NCI-H1092 (cell line): ENCODE results near the gene APCDD1L.

ENCODE experiments used
- DNase-seq: peaks from one replicate; lab custom pipeline; 2025; lab: John Stamatoyannopoulos, UW

Gene APCDD1L

DNA sequence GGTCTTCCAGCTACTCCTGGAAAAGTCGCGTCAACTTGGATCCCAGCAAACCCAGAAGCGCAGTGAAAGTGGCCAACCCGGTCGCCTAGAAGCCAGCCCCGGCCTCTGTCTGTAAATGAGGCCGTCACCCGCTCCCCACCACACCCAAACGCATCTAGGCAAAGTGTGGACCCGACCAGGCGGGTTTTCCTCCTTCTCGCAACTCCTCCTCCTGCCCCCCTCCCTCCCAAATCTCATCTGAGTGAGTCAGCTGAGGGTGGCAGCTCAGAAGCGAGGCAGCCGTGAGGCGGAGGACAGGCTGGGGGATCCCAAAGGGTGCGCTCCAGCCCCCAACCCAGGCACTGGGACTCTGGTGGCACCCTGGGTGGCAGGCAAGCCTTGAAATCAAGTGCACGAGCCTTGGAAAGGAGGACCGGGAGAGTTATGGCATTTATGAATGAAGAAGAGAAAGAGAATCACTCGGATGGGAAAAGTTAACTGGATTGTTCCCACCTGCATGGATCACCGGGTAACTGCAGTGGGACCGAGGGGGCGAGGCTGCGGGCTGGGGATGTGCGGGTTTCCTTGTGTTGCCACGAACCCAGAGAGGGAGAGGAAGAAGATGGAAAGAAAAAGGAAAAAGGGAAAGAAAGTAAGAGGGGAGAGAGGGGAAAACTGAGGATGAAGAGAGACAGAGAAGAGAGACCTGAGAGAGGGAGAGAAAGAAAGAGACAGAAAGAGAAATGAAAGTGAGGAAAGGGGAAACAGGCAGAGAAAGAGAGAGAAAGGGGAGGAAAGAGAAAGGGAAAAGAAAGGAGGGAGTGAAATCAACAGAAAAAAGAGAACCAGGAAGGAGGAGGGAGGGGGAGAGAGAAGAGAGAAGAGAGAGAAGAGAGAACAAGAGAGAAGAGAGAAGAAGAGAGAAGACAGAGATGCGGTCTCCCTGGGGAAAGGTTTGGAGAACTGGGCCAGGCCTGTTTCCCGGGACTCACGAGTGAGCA, at the start of gene APCDD1L:
Gene APCDD1L, minus strand, starts transcription at position 167 of the 980 bp plus-strand sequence. CDS start 692 bp downstream, outside the sequence.
- no peak for DNase-seq

DNA sequence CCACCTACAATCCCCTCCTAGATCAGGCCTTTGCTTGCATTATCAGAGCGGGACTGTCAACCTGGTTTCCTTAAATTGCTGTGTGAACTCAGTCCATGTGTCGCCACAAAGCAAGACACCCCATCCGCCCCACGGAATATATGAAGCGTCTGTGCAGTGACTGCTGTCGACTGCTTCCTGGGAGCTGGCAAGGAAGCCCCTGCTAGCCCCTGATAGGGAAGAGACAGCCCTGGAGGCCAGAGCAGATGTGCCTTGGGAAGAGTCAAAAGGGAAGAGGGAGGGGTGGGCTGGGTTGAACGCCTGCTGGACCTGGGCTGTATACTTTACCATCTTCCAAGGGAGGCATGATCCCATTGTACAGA, 44.1 kb upstream of the APCDD1L start:
- no peak for DNase-seq

DNA sequence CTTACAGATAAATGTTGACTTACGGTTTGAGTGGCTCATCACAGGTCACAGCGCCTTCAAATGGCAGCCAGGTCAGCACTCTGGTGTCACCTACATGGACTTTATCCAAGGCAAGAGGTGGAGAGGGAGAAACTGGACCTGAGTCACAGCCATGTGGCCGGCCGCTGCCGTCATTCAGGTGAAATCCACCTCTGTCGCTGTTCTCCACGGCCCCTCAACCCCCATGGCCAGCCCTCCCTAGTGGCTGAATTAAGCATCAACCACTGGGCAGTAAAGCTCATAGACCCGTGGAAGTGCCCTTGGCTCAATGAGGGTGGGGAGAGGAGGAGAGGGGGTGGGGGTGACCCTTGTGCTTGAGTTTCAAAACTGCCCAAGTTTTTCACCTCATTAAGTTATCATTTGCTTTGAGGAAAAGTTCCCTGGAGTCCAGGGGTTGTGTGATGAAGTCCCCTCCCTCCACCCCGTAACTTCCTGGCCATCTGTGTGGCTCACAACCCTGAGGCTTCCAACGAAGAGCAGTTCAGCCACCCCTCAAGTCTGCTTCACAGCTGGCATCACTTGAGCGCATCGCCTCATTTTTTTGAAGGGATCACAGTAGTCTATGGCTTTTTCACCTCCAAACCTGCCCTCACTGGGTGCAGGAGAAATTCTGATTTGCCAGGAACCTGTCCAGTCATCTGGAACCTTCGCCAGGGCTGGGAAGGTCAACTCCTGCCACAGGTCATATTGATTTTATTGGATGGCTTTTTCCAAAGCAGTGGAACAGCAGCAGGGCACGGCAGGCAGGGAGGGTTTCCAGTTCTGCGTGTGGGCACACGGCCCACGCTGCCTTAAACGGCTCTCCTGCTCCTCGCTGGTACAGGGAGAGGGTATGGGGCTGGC, 43.5 kb upstream of the APCDD1L start:
- no peak for DNase-seq

DNA sequence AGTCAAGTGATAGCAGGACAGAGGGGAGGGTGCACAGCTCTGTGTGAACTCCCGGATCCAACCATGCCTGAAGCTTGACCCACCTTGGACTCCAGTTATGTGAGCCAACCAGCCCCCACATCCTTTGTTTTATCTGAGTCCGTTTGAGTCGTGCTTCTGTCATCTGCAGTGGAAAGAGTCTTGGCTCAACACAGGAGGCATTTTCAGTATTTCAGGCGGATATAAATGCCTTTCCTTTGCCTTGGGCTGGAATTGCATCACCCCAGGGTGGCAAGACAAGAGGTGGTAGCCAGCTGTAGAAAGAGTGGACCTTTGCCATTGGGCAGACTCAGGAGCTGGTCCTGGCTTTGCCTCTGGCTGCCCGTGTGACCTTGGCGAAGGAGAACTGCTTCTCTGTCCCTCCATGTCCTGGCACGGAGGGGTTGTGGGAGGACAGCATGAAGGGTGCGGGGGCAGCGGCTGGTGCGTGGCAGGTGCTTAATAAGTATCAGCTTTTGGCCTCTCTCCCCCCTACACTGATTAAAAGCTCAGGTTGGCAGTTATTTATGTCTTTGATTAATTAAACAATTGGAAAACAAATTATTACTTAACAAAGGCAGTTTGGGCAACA, 42.6 kb upstream of the APCDD1L start:
- no peak for DNase-seq

DNA sequence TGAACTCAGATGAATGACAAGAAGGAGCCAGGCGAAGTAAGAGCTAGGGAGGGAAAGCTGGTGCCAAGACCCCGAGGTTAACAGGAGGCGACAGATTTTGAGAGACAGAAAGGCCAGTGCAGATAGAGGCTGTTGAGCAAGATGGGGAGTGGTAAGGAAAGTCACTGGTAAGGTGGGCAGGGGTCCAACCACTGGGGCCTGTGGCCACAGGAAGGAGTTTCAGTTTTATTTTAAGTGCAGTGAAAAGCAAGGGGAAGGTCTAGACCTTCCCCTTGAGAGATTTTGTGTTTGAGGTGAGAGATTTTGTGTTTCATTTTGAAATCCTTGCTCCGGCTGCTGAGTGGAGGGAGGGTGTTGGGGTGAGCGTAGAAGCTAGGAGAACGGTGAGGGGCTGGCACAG, 41.8 kb upstream of the APCDD1L start:
- no peak for DNase-seq

DNA sequence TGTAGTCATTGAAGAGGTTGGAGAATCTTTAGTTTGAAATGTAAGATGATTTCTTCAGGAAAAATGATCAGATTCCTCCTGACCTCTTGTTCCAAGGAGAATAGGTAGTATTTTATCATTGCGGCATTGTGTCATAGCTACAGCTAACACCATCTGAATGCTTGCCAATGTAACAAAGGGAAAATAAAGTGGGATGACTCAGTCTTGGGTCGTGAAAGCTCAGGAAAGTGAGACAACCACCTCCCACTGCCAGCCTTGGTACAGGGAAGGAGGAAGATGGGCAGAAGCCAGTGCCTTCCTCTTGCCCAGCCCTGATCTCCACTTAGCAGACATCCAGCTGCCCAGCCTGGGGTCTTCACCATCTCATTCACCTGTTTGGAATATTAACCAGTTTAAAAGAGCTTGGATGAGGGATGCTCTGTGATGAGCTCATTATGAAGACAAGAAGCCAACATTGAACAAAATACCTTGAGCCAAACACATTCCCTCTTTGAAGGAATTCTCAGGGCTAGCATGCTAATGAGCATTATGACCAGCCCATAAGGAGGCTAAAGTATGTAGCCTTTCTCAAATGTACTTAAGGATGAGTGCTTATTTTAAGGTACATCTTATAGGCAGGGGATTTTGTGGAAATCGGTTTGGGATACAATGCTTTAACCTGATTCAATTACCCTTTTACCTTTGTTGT, 40.0 kb upstream of the APCDD1L start:
- no peak for DNase-seq

DNA sequence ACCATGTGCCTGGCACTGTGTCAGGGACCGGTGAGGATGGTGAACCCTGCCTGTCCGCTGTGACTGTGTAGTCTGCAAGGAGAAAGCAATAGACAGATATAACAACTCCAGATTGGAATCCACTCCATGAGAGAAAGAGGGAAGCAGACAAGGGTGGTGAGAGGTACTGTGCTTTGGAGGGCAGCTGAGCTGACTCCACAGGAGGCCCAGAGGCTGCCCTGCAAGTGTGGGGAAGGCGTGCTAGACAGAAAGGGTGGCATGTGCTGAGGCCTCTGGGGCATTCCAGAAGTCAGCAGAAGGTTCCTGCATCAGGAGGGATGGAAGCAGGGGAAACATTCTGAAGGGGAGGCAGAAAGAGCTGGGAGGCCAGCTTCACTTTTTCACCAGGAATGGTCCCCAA, 39.3 kb upstream of the APCDD1L start:
- no peak for DNase-seq

DNA sequence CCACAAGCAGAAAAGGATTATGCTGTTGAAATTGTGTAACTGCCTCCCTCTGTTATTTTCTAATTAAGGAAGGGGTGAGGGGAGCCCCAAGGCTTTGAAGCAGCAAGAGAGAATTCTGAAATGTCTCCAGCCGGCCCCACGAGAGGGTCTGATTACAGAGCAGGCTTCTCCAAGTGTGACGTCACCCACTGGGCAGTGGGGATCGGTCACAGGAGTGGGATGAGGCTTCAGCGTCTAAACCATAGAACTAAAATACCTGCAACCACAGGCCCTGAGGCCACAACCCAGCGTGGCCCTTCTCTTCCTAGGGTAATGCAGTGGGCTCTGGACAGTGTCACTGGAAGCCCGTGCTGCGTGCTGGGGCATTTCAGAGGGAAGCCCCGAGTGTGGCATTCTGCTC, 38.6 kb upstream of the APCDD1L start:
- no peak for DNase-seq

DNA sequence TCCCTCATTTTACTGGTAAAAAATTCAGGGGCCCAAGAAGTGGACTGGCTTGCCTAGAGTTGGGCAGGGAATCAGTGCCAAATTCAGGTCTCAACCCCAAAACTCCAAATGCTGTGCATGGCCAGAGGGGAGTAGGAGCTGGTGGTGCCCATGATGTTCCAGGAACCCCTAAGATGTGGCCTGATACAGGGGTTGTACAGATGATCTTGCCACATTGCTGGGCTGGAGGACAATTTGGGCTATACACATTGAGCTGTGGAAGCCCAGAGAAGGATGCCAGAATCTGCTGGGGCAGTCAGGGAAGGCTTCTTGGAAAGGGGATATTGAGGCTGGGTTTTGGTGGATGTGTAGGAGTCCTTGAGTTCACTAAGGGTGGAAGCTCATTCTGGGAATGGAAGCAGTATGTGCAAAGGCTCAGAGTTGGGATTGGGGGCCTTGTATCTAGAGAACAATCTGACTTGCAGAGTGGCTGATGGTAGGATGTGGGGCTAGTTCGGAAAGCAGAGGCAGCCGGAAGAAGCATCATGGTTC, 38.0 kb upstream of the APCDD1L start:
- no peak for DNase-seq

DNA sequence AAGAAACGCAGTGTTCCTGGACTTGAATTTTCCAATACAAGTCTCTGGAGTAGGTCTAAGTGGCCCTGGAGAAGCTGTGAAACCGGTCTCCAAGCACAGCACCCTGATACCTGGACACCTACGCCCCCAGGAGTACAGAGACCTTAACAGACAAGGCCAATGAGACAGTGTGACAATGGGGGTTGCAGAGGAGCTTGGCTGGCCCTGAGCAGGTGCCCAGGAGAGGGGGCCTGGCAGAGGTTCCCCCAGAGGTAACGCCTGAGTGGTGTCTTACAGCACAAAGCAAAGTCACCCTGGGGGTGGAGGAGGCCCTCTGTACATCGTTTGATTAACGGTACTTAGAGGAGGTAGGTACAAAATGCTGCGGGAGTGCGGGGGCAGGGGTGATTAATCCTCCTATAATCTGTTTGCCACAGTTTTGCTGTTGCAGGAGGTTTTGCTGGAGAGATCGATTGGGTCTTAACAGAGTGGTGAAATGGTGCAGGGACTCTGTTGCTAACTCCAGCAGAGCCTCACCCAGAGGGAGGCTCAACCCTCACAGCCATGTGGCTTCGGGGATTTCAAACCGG, 37.3 kb upstream of the APCDD1L start:
- no peak for DNase-seq

DNA sequence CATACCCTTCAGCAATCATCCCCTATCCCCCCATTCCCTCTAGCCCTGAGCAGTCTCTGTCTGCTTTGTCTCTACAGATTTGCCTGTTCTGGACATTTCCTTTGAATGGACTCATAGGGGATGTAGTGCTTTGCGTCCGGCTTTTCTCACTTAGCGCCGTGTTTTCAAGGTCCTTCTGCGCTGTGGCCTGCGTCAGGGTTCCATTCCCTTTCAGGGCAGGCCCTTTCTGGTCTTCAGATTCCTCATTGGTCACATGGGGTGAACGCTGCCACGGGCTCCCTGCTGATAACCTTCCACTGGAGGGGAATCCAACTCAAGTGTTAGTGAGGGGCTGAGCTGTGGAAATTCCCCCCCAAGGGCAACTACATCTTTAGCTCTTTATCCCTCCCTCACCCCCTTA, 36.4 kb upstream of the APCDD1L start:
- no peak for DNase-seq

DNA sequence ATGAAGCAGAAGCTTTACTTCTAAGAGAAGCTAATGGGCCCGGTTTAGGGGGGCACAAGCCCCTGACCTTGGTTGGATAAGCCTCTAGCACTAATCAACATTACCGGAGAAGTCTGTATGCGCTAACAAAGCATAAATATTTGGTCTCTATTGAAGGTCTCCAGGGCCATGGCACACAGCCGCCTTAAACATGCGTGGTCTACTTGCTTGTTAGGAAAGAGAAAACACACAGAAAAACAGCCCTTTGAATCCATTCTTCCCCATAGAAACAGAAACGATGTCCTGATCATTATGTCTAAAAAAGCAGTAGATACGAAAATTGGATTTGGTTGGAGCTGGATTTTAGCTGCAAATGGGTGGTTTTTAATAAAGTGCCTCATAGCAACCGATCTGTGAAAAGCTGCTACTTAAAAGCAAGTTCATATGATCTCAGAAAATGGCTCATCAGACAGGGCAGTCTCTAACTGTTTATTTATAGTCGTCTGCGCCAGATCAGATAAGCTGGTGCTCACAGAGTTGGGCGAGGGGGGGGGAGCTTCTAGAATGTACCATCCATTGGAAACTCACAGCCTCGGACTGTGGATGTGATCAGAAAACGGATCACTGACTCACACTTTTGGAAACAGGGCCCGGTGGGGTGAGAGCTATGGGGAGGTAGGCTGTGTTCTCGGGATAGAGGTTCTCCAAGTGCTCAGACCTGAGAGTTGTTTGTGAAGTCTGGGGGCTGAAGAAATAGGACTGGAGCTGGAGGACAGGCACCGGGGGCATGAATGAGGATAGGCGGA, 35.3 kb upstream of the APCDD1L start:
- no peak for DNase-seq

DNA sequence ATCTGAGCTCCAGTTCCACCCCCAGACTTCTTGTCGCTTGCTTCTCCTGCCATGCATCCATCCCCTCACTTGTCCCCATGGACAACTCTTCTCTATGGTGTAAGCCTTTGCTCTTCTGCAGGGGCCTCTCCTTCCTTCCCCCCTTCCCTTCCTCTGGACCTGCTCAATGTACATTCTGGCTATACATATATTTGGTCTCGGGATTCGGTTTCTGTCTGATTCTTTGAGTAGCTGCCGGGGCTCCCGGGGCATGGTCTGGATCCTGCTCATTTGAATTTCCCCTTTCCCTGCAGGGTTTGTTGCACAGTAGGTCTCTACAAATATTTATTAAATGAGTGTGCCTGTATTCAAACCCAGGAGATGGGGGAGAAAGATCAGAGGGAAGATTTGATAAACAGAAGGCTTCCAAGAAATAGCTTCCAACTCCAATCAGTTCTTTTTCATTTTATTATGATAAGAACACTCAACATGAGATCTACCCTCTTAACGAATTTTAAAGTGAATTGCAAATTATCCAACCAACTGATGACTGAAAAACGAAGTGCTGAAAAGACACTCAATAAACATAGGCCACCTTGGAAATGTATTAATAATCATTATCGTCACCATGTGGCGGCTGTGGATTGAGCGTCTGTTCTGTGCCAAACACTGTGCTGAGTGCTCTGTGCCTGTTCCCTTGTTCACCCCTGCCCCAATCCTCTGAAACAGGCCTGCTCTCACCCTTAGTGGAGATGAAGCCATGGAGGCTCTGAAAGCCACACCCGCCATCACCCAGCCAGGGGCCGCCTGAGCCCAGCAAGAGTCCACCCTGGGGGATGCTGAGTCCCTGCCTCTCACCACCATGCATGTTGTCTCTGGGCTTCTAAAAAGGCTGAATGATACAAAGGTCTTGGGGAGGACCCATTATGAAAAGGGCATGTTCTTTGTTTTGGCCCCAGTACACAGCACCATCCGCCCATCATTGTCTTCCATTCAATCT, 34.3 kb upstream of the APCDD1L start:
- DNase-seq: no peak

DNA sequence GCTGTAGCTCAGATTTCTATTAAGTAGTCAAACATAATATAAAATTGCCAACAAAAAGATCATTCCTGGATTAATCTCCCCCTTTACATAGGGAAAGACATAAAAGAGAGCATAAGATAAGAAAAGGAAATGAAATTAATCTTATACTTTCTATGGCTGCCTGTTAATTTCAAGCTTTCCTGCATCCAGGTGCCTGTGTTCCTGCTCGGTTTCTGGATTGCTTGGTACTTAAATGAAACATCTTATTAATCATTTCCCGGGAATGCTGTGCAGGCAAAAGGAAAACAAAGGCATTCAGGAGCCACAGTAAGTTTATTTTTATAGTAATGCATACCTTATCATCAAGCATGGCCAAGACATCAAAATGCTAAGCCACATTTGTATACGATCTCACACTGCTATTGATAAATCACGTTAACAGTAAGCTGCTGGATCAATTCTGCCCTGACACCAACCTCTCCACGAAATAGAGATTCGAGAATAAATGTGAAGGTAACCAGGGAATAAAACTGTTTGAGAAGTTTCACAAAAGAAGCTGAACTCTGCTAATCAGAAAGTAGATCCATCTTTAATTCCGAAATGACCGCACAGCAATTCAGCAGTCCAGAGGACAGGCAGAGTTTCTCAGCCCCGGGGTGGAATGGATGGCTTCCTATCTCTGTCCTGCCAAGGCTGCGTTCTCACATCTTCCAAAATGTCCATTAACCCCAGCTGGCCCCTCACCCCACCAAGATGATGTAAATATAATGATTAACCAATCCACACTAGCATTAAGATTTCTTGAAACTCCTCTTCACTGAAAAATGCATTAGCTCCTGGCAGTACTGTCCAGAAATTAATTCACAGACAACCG, 32.6 kb upstream of the APCDD1L start:
- no peak for DNase-seq

DNA sequence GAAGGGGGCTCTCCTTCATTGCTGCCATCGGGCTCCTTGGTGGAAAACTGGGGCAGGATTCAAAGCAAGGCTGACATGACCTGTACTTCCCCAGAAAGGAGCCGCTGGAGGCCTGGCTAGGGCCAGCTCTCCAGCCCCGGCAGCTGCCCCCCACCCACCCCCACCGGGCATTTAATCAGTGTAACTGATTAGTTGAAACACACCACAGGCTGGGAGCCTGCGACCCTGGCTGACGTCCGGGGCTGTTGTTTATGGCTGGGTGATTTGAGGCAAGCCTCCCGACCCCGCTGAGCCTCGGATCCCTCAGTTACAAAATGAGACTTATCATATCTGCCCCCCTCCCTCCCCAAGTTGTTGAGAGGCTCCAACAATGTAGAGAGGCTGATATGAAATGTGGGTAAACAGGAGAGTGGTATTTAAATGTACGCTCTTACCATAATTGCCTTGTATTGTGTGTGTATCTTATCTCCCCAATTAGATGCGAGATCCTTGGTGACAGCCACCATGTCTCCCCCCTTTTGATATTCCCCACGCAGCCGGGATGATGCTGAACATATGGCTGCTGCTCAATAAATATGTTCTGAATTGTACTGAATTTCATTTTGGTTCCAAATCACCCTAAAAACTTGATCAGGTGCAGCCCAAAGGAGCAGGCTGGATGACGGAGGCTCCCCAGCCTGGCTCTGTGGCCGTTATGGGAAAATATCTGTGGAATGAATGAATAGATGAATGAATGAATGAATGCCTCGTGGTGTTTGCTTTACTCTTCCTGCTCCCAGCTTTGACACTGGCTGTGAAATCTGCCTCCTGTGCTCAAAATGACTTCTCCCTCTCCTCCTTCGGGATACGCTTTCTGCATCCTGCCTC, 31.8 kb upstream of the APCDD1L start:
- DNase-seq: no peak

DNA sequence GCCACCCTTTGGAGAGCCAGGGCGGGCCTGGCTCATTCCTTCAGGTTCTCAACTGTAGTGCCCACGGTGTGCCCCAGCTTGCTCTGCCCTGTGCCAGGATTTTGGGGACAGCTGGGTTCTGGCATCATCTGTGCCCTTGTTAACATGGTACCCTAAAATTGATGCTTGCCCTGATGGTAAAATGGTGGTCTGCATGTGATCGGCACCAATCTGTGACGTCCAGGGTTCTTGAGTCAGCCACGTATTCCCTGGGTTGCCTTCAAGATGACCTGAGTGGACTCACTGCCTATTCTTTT, 31.2 kb upstream of the APCDD1L start:
- no peak for DNase-seq

DNA sequence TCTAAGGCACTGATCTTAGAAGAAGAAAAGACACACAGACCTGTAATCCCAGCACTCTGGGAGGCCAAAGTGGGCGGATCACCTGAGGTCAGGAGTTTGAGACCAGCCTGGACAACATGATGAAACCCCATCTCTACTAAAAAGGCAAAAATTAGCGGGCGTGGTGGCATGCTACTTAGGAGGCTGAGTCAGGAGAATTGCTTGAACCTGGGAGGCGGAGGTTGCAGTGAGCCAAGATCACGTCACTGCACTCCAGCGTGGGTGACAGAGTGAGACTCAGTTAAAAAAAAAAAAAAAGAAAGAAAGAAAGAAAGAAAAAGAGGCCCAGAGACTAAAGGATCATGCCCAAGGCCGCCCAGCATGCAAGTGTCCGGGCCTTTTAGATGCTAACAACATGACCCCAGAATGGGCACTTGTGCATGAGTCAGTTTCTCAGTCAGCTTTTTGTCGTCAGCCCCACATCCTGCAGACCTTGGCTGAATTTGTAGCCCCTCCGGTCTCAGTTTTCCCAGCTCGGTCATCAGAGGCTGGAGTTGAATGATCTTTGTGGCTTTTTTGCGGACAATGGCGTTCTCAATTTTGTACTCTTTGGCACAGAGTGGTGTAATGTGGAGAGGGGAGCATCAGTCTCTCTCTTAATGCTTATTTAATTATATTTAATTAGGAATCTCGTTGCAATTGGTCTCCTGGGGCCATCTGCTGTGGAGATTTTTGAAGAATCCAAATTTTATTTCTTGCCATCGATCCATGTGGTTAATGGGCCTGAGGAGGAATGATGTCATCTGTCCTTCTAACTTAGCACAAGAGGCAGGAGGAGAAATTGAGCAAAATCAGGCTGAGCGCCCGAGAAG, 30.6 kb upstream of the APCDD1L start:
- DNase-seq: no peak
